ENCODE measurements around the gene DAB2IP.

DAB2IP gene

GRCh38 chr9:121682926-121683515 is 31.6 kb downstream of the DAB2IP start:
- Histone ChIP-seq H3K4me1 (ENCODE audit: control insufficient read depth, insufficient read depth, low read length) (no peaks in the 10 kb centered on the region), H3K4me3 (ENCODE audit: insufficient read depth, low read depth, low read length) (no peak overlapping the region), H3K27me3 (ENCODE audit: control insufficient read depth, insufficient read depth, low read length, poor library complexity, severe bottlenecking) (no peaks in the 10 kb centered on the region), H3K27ac (ENCODE audit: insufficient read depth, low read depth, low read length, poor library complexity, severe bottlenecking) (no peak overlapping the region), H3K9me3 (ENCODE audit: control insufficient read depth, low read length) (no peaks in the 10 kb centered on the region), H3K36me3 (ENCODE audit: control insufficient read depth, insufficient read depth, low read length) (peaks cover 13% of the 10 kb centered on the region)
- 78 to 85% methylated on average over 5 of the region's 5 CpGs for whole genome bisulfite sequencing, 2 experiments

GRCh38 chr9:121683652-121684051 is 32.2 kb downstream of the DAB2IP start:
- Histone ChIP-seq H3K4me1 (ENCODE audit: control insufficient read depth, insufficient read depth, low read length) (no peaks in the 10 kb centered on the region), H3K27me3 (ENCODE audit: control insufficient read depth, insufficient read depth, low read length, poor library complexity, severe bottlenecking) (no peaks in the 10 kb centered on the region), H3K9me3 (ENCODE audit: control insufficient read depth, low read length) (no peaks in the 10 kb centered on the region), H3K27ac (ENCODE audit: insufficient read depth, low read depth, low read length, poor library complexity, severe bottlenecking) (no peak overlapping the region), H3K36me3 (ENCODE audit: control insufficient read depth, insufficient read depth, low read length) (peaks cover 7% of the 10 kb centered on the region), H3K4me3 (ENCODE audit: insufficient read depth, low read depth, low read length) (no peak overlapping the region)
- WGBS, 2 experiments, result 76 to 82% methylated on average over 1 of the region's 1 CpG

- H3K9me3 ChIP-seq (ENCODE audit: control insufficient read depth, low read length), result no peaks in the 10 kb centered on the region
- no peak overlapping the region for H3K27ac ChIP-seq (ENCODE audit: insufficient read depth, low read depth, low read length, poor library complexity, severe bottlenecking)
- H3K36me3 ChIP-seq (ENCODE audit: control insufficient read depth, insufficient read depth, low read length), result no peaks in the 10 kb centered on the region
- WGBS, 2 experiments, result 70 to 73% methylated on average over 19 of the region's 19 CpGs
- no peak overlapping the region for H3K4me3 ChIP-seq (ENCODE audit: insufficient read depth, low read depth, low read length)
- no peaks in the 10 kb centered on the region for H3K4me1 ChIP-seq (ENCODE audit: control insufficient read depth, insufficient read depth, low read length)
- no peaks in the 10 kb centered on the region for H3K27me3 ChIP-seq (ENCODE audit: control insufficient read depth, insufficient read depth, low read length, poor library complexity, severe bottlenecking)
These were observed 33.1 kb downstream of the DAB2IP start for GRCh38 chr9:121684381-121685145.

- Histone ChIP-seq H3K27ac (ENCODE audit: insufficient read depth, low read depth, low read length, poor library complexity, severe bottlenecking) (no peak overlapping the region), H3K4me3 (ENCODE audit: insufficient read depth, low read depth, low read length) (no peak overlapping the region), H3K4me1 (ENCODE audit: control insufficient read depth, insufficient read depth, low read length) (peaks cover 3% of the 10 kb centered on the region), H3K27me3 (ENCODE audit: control insufficient read depth, insufficient read depth, low read length, poor library complexity, severe bottlenecking) (no peaks in the 10 kb centered on the region), H3K36me3 (ENCODE audit: control insufficient read depth, insufficient read depth, low read length) (no peaks in the 10 kb centered on the region), H3K9me3 (ENCODE audit: control insufficient read depth, low read length) (no peaks in the 10 kb centered on the region)
- 93 to 97% methylated on average over 14 of the region's 14 CpGs for WGBS, 2 experiments
These were observed 33.8 kb downstream of the DAB2IP start for GRCh38 chr9:121685146-121685794.

GRCh38 chr9:121685795-121686377 is 34.5 kb downstream of the DAB2IP start:
- 96 to 97% methylated on average over 3 of the region's 3 CpGs for WGBS, 2 experiments
- no peaks in the 10 kb centered on the region for H3K27me3 ChIP-seq (ENCODE audit: control insufficient read depth, insufficient read depth, low read length, poor library complexity, severe bottlenecking)
- H3K4me1 ChIP-seq (ENCODE audit: control insufficient read depth, insufficient read depth, low read length), result peaks cover 3% of the 10 kb centered on the region
- H3K9me3 ChIP-seq (ENCODE audit: control insufficient read depth, low read length), result no peaks in the 10 kb centered on the region
- H3K36me3 ChIP-seq (ENCODE audit: control insufficient read depth, insufficient read depth, low read length), result no peaks in the 10 kb centered on the region
- H3K4me3 ChIP-seq (ENCODE audit: insufficient read depth, low read depth, low read length), result no peak overlapping the region
- no peak overlapping the region for H3K27ac ChIP-seq (ENCODE audit: insufficient read depth, low read depth, low read length, poor library complexity, severe bottlenecking)

GRCh38 chr9:121686930-121687541 is 35.6 kb downstream of the DAB2IP start:
- no peak overlapping the region for H3K4me3 ChIP-seq (ENCODE audit: insufficient read depth, low read depth, low read length)
- no peaks in the 10 kb centered on the region for H3K36me3 ChIP-seq (ENCODE audit: control insufficient read depth, insufficient read depth, low read length)
- H3K27me3 ChIP-seq (ENCODE audit: control insufficient read depth, insufficient read depth, low read length, poor library complexity, severe bottlenecking), result no peaks in the 10 kb centered on the region
- no peak overlapping the region for H3K27ac ChIP-seq (ENCODE audit: insufficient read depth, low read depth, low read length, poor library complexity, severe bottlenecking)
- H3K9me3 ChIP-seq (ENCODE audit: control insufficient read depth, low read length), result no peaks in the 10 kb centered on the region
- 59 to 60% methylated on average over 3 of the region's 3 CpGs for WGBS, 2 experiments
- H3K4me1 ChIP-seq (ENCODE audit: control insufficient read depth, insufficient read depth, low read length), result peaks cover 3% of the 10 kb centered on the region

- Histone ChIP-seq H3K4me3 (ENCODE audit: insufficient read depth, low read depth, low read length) (no peak overlapping the region), H3K9me3 (ENCODE audit: control insufficient read depth, low read length) (no peaks in the 10 kb centered on the region), H3K4me1 (ENCODE audit: control insufficient read depth, insufficient read depth, low read length) (peaks cover 15% of the 10 kb centered on the region), H3K36me3 (ENCODE audit: control insufficient read depth, insufficient read depth, low read length) (no peaks in the 10 kb centered on the region), H3K27me3 (ENCODE audit: control insufficient read depth, insufficient read depth, low read length, poor library complexity, severe bottlenecking) (no peaks in the 10 kb centered on the region), H3K27ac (ENCODE audit: insufficient read depth, low read depth, low read length, poor library complexity, severe bottlenecking) (no peak overlapping the region)
- 89% methylated on average over 12 of the region's 12 CpGs for WGBS, 2 experiments
These were observed 36.8 kb downstream of the DAB2IP start for GRCh38 chr9:121688146-121688680.

GRCh38 chr9:121688681-121689080 is 37.2 kb downstream of the DAB2IP start:
- 93 to 95% methylated on average over 7 of the region's 7 CpGs for WGBS, 2 experiments
- no peaks in the 10 kb centered on the region for H3K27me3 ChIP-seq (ENCODE audit: control insufficient read depth, insufficient read depth, low read length, poor library complexity, severe bottlenecking)
- no peaks in the 10 kb centered on the region for H3K36me3 ChIP-seq (ENCODE audit: control insufficient read depth, insufficient read depth, low read length)
- H3K9me3 ChIP-seq (ENCODE audit: control insufficient read depth, low read length), result no peaks in the 10 kb centered on the region
- H3K4me3 ChIP-seq (ENCODE audit: insufficient read depth, low read depth, low read length), result no peak overlapping the region
- H3K4me1 ChIP-seq (ENCODE audit: control insufficient read depth, insufficient read depth, low read length), result peaks cover 15% of the 10 kb centered on the region
- no peak overlapping the region for H3K27ac ChIP-seq (ENCODE audit: insufficient read depth, low read depth, low read length, poor library complexity, severe bottlenecking)

- no peaks in the 10 kb centered on the region for H3K9me3 ChIP-seq (ENCODE audit: control insufficient read depth, low read length)
- WGBS, 2 experiments, result 92 to 96% methylated on average over 9 of the region's 9 CpGs
- no peaks in the 10 kb centered on the region for H3K36me3 ChIP-seq (ENCODE audit: control insufficient read depth, insufficient read depth, low read length)
- H3K27ac ChIP-seq (ENCODE audit: insufficient read depth, low read depth, low read length, poor library complexity, severe bottlenecking), result no peak overlapping the region
- H3K4me1 ChIP-seq (ENCODE audit: control insufficient read depth, insufficient read depth, low read length), result peaks cover 15% of the 10 kb centered on the region
- H3K4me3 ChIP-seq (ENCODE audit: insufficient read depth, low read depth, low read length), result no peak overlapping the region
- no peaks in the 10 kb centered on the region for H3K27me3 ChIP-seq (ENCODE audit: control insufficient read depth, insufficient read depth, low read length, poor library complexity, severe bottlenecking)
These were observed 38.2 kb downstream of the DAB2IP start for GRCh38 chr9:121689461-121690157.

Measured in ectodermal cell (in vitro differentiated cells).